ENCODE measurements around the gene TMEM9. TPM values are rescaled to one million over a fixed set of nuclear protein-coding genes. Genes with fewer than 3 reads are reported as not detected.

The TMEM9 gene
- total RNA-seq, 1 experiment from 2014 or later: 69.7 TPM

- TF ChIP-seq EZH2 (IDR thresholded peaks at IDR 0.05; ENCODE audit: borderline replicate concordance, low read depth, low read length, poor library complexity, severe bottlenecking) (no peak), CTCF (conservative IDR thresholded peaks at IDR 0.05; ENCODE audit: low read depth, low read length) (no peak)
- Histone ChIP-seq H3K36me3 (ENCODE audit: insufficient read depth, low read length, poor library complexity, severe bottlenecking) (no peaks in the 10 kb centered on the region), H3K4me1 (ENCODE audit: insufficient read depth, low read length, poor library complexity, severe bottlenecking) (peaks cover 5% of the 10 kb centered on the region), H3K4me3 (ENCODE audit: low read depth, low read length, poor library complexity, severe bottlenecking) (no peak overlapping the region), H3K27ac (ENCODE audit: low read depth, low read length, poor library complexity, severe bottlenecking) (no peak overlapping the region), H3K27me3 (replicated peaks; ENCODE audit: insufficient read depth, low read depth, low read length, poor library complexity) (no peaks in the 10 kb centered on the region), H3K9me3 (ENCODE audit: low read depth, low read length, poor library complexity, severe bottlenecking) (no peaks in the 10 kb centered on the region)
- intact Hi-C loops (cut with micrococcal nuclease; ENCODE audit: unreplicated experiment): no loop called here
- no TSS peak for BruUV-seq (replicated peaks)
- CTCF ChIA-PET: no interaction called here
- DNase-seq (ENCODE audit: low spot score): no peak
- POLR2A ChIA-PET (ENCODE audit: low non-redundant PET): no interaction called here
Observed at GRCh38 chr1:201173736-201174135, 19.5 kb upstream of the TMEM9 start.

DNA sequence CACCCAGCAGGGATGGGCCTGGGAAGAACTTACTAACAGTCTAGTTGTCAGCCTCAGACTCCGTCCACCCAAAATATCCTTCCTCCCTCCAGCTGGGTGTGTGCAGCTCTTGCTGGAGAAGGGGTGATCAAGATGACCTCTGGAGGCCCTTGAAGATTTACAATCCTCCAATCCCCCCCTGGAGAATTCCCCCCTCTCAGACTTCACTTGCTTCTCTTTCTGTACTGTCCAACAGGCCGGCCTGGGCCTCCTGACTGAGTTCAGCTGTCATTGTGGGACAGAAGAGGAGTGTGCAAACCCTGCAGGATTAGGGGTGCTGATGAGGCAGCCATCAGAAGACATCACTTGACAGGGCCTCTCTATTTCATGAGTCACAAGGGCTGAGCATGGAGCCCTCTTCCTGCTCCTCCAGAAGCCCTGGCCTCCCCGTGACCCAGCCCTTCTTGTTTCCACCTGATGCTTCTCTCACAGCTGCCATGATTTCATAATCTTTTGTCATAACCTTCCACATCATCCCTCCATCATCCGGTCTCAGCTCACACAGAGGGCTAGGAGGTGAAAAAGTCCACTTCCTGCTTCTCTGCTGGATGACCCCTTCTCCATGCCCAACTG, 18.8 kb upstream of the TMEM9 start:
- H3K4me1 ChIP-seq (ENCODE audit: insufficient read depth, low read length, poor library complexity, severe bottlenecking): peaks cover 5% of the 10 kb centered on the region
- H3K9me3 ChIP-seq (ENCODE audit: low read depth, low read length, poor library complexity, severe bottlenecking): no peaks in the 10 kb centered on the region
- ChIA-PET POLR2A (ENCODE audit: low non-redundant PET) (no interaction called here), CTCF (no interaction called here)
- no peaks in the 10 kb centered on the region for H3K36me3 ChIP-seq (ENCODE audit: insufficient read depth, low read length, poor library complexity, severe bottlenecking)
- no TSS peak for BruUV-seq (replicated peaks)
- H3K27me3 ChIP-seq (replicated peaks; ENCODE audit: insufficient read depth, low read depth, low read length, poor library complexity): no peaks in the 10 kb centered on the region
- intact Hi-C loops (cut with micrococcal nuclease; ENCODE audit: unreplicated experiment): no loop called here
- TF ChIP-seq EZH2 (IDR thresholded peaks at IDR 0.05; ENCODE audit: borderline replicate concordance, low read depth, low read length, poor library complexity, severe bottlenecking) (no peak), CTCF (conservative IDR thresholded peaks at IDR 0.05; ENCODE audit: low read depth, low read length) (no peak)
- DNase-seq (ENCODE audit: low spot score): no peak
- no peak overlapping the region for H3K4me3 ChIP-seq (ENCODE audit: low read depth, low read length, poor library complexity, severe bottlenecking)
- H3K27ac ChIP-seq (ENCODE audit: low read depth, low read length, poor library complexity, severe bottlenecking): no peak overlapping the region

DNA sequence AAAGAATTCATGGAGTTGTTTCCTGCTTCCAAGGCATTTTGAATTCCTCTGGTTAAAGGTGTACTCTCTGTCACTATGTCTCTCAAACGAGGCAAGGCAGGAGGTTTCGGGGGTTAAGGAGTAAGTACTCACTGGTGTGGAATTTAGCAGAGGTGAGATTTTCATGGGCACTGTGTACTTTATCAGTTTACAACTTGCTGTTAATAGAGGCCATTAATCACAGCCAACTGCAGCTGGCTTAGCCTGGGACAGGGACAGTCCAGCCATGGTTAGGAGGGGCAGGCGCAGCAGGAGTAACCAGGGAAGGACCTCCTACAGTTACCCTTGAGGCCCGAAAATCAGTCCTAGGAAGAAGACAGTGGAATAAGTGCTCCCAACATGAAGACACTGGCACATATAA, 18.1 kb upstream of the TMEM9 start:
- ChIA-PET POLR2A (ENCODE audit: low non-redundant PET) (no interaction called here), CTCF (no interaction called here)
- BruUV-seq (replicated peaks): no TSS peak
- Histone ChIP-seq H3K27ac (ENCODE audit: low read depth, low read length, poor library complexity, severe bottlenecking) (no peak overlapping the region), H3K4me3 (ENCODE audit: low read depth, low read length, poor library complexity, severe bottlenecking) (no peak overlapping the region), H3K9me3 (ENCODE audit: low read depth, low read length, poor library complexity, severe bottlenecking) (no peaks in the 10 kb centered on the region), H3K4me1 (ENCODE audit: insufficient read depth, low read length, poor library complexity, severe bottlenecking) (peaks cover 5% of the 10 kb centered on the region), H3K36me3 (ENCODE audit: insufficient read depth, low read length, poor library complexity, severe bottlenecking) (no peaks in the 10 kb centered on the region), H3K27me3 (replicated peaks; ENCODE audit: insufficient read depth, low read depth, low read length, poor library complexity) (no peaks in the 10 kb centered on the region)
- intact Hi-C loops (cut with micrococcal nuclease; ENCODE audit: unreplicated experiment): no loop called here
- TF ChIP-seq EZH2 (IDR thresholded peaks at IDR 0.05; ENCODE audit: borderline replicate concordance, low read depth, low read length, poor library complexity, severe bottlenecking): no peak
- no peak for DNase-seq (ENCODE audit: low spot score)

Data from A673 (cell line).